PC-9 (cell line): ENCODE data around the gene CALCR. TPM values are rescaled to one million over a fixed set of nuclear protein-coding genes. Genes with fewer than 3 reads are reported as not detected.

ENCODE experiments used
- BruUV-seq: library from RNA; stranded (reverse); fragments of 400-500 nt; replicated peaks from 2 replicates; lab custom pipeline; 2021; lab: Mats Ljungman, UMichigan
- CTCF ChIA-PET: fragments of 300-600 bp; sonication (Branson Sonifier 250); formaldehyde crosslinking; loops from one replicate; lab custom pipeline; 2022; ENCODE audit warnings: antibody characterized with exemption; lab: Charles Lee
- POLR2A ChIA-PET: fragments of 300-600 bp; sonication (Branson Sonifier 250); formaldehyde crosslinking; loops from one replicate; lab custom pipeline; 2022; ENCODE audit warnings: antibody characterized with exemption; ENCODE audit not compliant: unreplicated experiment; lab: Charles Lee
- DNase-seq, 2 experiments: peaks; one replicate each; pipeline versions ENCODE4 v3.0.0 to v3.0.0-alpha.2; 2015 to 2022; ENCODE audit warnings: mixed read lengths in 1 of 2
- H2AFZ ChIP-seq: fragments of 200-600 bp; sonication (generic); 2 replicates; pipeline ENCODE4 v1.8.1; 2017; ENCODE audit warnings: antibody characterized with exemption
- H3F3A ChIP-seq: fragments of 200-600 bp; sonication (generic); 2 replicates; pipeline ENCODE4 v1.8.1; 2017; ENCODE audit warnings: antibody characterized with exemption, mild to moderate bottlenecking, low read depth; ENCODE audit not compliant: insufficient read depth
- H3K27ac ChIP-seq: fragments of 200-600 bp; sonication (generic); 2 replicates; pipeline ENCODE4 v1.6.1; 2016; ENCODE audit warnings: mixed run types
- H3K27me3 ChIP-seq: fragments of 200-600 bp; sonication (generic); 2 replicates; pipeline ENCODE4 v1.6.1; 2016; ENCODE audit warnings: low read depth, mixed run types; ENCODE audit not compliant: insufficient read depth
- H3K36me3 ChIP-seq: fragments of 200-600 bp; sonication (generic); 2 replicates; pipeline ENCODE4 v1.6.1; 2016; ENCODE audit warnings: low read depth, mixed run types
- H3K4me1 ChIP-seq: fragments of 200-600 bp; sonication (generic); replicated peaks from 2 replicates; pipeline ENCODE4 v1.6.1; 2016; ENCODE audit warnings: mixed run types; ENCODE audit not compliant: insufficient read depth
- H3K4me2 ChIP-seq: fragments of 200-600 bp; sonication (generic); 2 replicates; pipeline ENCODE4 v1.6.1; 2017; ENCODE audit warnings: mixed run types
- H3K4me3 ChIP-seq: fragments of 200-600 bp; sonication (generic); 2 replicates; pipeline ENCODE4 v1.6.1; 2016; ENCODE audit warnings: mixed run types
- H3K79me2 ChIP-seq: fragments of 200-600 bp; sonication (generic); 2 replicates; pipeline ENCODE4 v1.6.1; 2017; ENCODE audit warnings: low read depth, mixed run types
- H3K9me2 ChIP-seq: fragments of 200-600 bp; sonication (generic); 2 replicates; pipeline ENCODE4 v1.8.1; 2017; ENCODE audit warnings: mild to moderate bottlenecking; ENCODE audit not compliant: insufficient read depth
- H3K9me3 ChIP-seq: fragments of 200-600 bp; sonication (generic); 2 replicates; pipeline ENCODE4 v1.8.1; 2016; ENCODE audit warnings: low read depth; ENCODE audit not compliant: insufficient read depth
- H4K20me1 ChIP-seq: fragments of 200-600 bp; sonication (generic); 2 replicates; pipeline ENCODE4 v1.8.1; 2017; ENCODE audit not compliant: insufficient read depth
- EZH2 ChIP-seq: fragments of 200-600 bp; sonication (generic); IDR thresholded peaks from 2 replicates; pipeline ENCODE4 v1.8.0; 2017; ENCODE audit warnings: antibody characterized with exemption, low read depth
- intact Hi-C: fragments of 100-400 bp; cut with micrococcal nuclease; formaldehyde crosslinking; loops from one replicate; pipeline ENCODE4 v1.10.0; 2022; ENCODE audit not compliant: unreplicated experiment
- total RNA-seq: library from RNA; stranded (reverse); gene quantifications from 2 replicates; pipeline ENCODE4 v1.2.3, GENCODE V29; 2021
- TF ChIP-seq, protein P1 (sequence below): fragments of 200-600 bp; sonication (generic); conservative IDR thresholded peaks from 2 replicates; pipeline ENCODE4 v1.6.1; 2017; ENCODE audit warnings: mixed run types, antibody characterized with exemption, mild to moderate bottlenecking, moderate library complexity

The CALCR gene
- total RNA-seq, 1 experiment from 2014 or later: not detected

DNA sequence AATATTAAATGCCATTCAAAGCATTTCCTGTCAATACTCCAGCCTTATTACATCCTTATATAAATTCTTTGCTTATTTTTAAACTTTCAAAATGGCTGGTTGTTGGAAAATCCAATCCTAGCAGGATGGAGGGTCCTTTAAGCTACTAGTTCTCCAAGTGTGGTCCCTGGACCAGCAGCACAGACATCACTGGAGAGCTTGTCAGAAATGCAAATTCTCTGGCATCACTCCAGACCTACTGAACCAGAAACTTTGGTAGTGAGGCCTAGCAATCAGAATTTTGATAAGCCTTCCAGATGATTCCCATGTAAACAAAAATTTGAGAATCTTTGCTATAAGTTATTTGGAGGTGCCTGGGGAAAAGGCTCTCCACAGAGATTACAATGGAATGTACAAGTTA, 43.8 kb downstream of the CALCR start:
- H2AFZ ChIP-seq: no peak overlapping the region
- H3K27me3 ChIP-seq: no peaks in the 10 kb centered on the region
- no peaks in the 10 kb centered on the region for H3K36me3 ChIP-seq
- no peak for TF ChIP-seq EZH2
- H3K79me2 ChIP-seq: no peaks in the 10 kb centered on the region
- H3K4me3 ChIP-seq: no peak overlapping the region
- peaks cover 5% of the 10 kb centered on the region; the same call in 1 of the 2 replicates for H3K9me3 ChIP-seq
- no peaks in the 10 kb centered on the region for H3K4me1 ChIP-seq
- ChIA-PET CTCF (no interaction called here), POLR2A (no interaction called here)
- intact Hi-C loops: no loop called here
- BruUV-seq: no TSS peak
- no peaks in the 10 kb centered on the region for H3K9me2 ChIP-seq
- no peak for DNase-seq
- no peak overlapping the region for H3K4me2 ChIP-seq
- H4K20me1 ChIP-seq: no peaks in the 10 kb centered on the region
- no peak overlapping the region for H3K27ac ChIP-seq
- H3F3A ChIP-seq: no peaks in the 10 kb centered on the region

DNA sequence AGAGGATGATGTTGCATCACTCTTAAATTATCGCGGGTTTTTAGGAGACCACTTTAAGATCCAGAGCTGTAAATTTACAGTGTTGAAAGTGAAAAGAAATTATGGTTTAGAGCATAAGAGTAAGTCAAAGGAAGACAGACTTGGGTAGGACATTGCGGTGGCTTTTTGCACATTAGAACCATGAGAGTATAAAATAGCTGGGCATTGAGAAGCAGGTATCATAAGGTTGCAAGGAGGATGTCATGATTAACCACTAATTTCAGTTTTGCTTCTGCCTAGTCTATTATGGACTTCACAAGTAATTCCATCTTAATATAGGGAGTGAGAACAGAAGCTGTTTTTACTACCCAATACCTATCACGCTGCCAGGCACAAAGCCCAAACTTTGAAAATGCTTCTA, 57.7 kb downstream of the CALCR start:
- intact Hi-C loops: no loop called here
- Histone ChIP-seq H3K36me3 (no peaks in the 10 kb centered on the region), H3K27me3 (no peaks in the 10 kb centered on the region), H3F3A (no peaks in the 10 kb centered on the region), H4K20me1 (no peaks in the 10 kb centered on the region), H3K4me1 (no peaks in the 10 kb centered on the region), H3K9me2 (no peaks in the 10 kb centered on the region), H3K79me2 (no peaks in the 10 kb centered on the region), H3K27ac (no peak overlapping the region), H2AFZ (no peak overlapping the region), H3K4me3 (no peak overlapping the region), H3K9me3 (no peaks in the 10 kb centered on the region), H3K4me2 (no peak overlapping the region)
- TF ChIP-seq, protein P1, sequence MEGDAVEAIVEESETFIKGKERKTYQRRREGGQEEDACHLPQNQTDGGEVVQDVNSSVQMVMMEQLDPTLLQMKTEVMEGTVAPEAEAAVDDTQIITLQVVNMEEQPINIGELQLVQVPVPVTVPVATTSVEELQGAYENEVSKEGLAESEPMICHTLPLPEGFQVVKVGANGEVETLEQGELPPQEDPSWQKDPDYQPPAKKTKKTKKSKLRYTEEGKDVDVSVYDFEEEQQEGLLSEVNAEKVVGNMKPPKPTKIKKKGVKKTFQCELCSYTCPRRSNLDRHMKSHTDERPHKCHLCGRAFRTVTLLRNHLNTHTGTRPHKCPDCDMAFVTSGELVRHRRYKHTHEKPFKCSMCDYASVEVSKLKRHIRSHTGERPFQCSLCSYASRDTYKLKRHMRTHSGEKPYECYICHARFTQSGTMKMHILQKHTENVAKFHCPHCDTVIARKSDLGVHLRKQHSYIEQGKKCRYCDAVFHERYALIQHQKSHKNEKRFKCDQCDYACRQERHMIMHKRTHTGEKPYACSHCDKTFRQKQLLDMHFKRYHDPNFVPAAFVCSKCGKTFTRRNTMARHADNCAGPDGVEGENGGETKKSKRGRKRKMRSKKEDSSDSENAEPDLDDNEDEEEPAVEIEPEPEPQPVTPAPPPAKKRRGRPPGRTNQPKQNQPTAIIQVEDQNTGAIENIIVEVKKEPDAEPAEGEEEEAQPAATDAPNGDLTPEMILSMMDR: no peak
- TF ChIP-seq EZH2: no peak
- BruUV-seq: no TSS peak
- ChIA-PET CTCF (no interaction called here), POLR2A (no interaction called here)
- no peak for DNase-seq

GRCh38 chr7:93515144-93515543, 59.4 kb downstream of the CALCR start:
- CTCF ChIA-PET: interaction anchor here (0.7 kb wide), 1 partner anchor 237 kb away, joined by 4 read pairs; no protein-coding TSS in a partner anchor
- Histone ChIP-seq H3K79me2 (no peaks in the 10 kb centered on the region), H3K36me3 (no peaks in the 10 kb centered on the region), H3K9me3 (no peaks in the 10 kb centered on the region), H3K4me3 (no peak overlapping the region), H3K27ac (no peak overlapping the region), H3K27me3 (no peaks in the 10 kb centered on the region), H4K20me1 (no peaks in the 10 kb centered on the region), H3K4me2 (no peak overlapping the region), H2AFZ (no peak overlapping the region), H3F3A (no peaks in the 10 kb centered on the region), H3K4me1 (no peaks in the 10 kb centered on the region), H3K9me2 (no peaks in the 10 kb centered on the region)
- TF ChIP-seq, protein P1: no peak
- no peak for TF ChIP-seq EZH2
- intact Hi-C loops: no loop called here
- no TSS peak for BruUV-seq
- no peak for DNase-seq
- POLR2A ChIA-PET: no interaction called here

GRCh38 chr7:93509303-93509702, 65.2 kb downstream of the CALCR start:
- no peak overlapping the region for H3K27ac ChIP-seq
- POLR2A ChIA-PET: no interaction called here
- H3K9me2 ChIP-seq: no peaks in the 10 kb centered on the region
- H3K4me1 ChIP-seq: no peaks in the 10 kb centered on the region
- no peaks in the 10 kb centered on the region for H4K20me1 ChIP-seq
- no peaks in the 10 kb centered on the region for H3K36me3 ChIP-seq
- no TSS peak for BruUV-seq
- H3F3A ChIP-seq: no peaks in the 10 kb centered on the region
- H3K4me3 ChIP-seq: no peak overlapping the region
- intact Hi-C loops: no loop called here
- no peaks in the 10 kb centered on the region for H3K9me3 ChIP-seq
- no peak overlapping the region for H2AFZ ChIP-seq
- no peaks in the 10 kb centered on the region for H3K79me2 ChIP-seq
- H3K27me3 ChIP-seq: no peaks in the 10 kb centered on the region
- no peak overlapping the region for H3K4me2 ChIP-seq
- CTCF ChIA-PET: no interaction called here
- no peak for DNase-seq
- TF ChIP-seq, protein P1: no peak
- no peak for TF ChIP-seq EZH2
